ENCODE data around the gene CRISP1. TPM values are rescaled to one million over a fixed set of nuclear protein-coding genes. Genes with fewer than 3 reads are reported as not detected.
A peak's percentile ranks its signal among the peaks of the same experiment; 100 is the strongest.
"Not testable (repeated sequence)": the region's sequence is repeated elsewhere in the genome, so short reads cannot be mapped to it uniquely, and the experiment has no call there.

Gene CRISP1, protein sequence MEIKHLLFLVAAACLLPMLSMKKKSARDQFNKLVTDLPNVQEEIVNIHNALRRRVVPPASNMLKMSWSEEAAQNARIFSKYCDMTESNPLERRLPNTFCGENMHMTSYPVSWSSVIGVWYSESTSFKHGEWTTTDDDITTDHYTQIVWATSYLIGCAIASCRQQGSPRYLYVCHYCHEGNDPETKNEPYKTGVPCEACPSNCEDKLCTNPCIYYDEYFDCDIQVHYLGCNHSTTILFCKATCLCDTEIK
- not detected for total RNA-seq
- not detected for polyA plus RNA-seq
- long read RNA-seq, donor 1: 0 reads
- long read RNA-seq, donor 2: 0 reads
- long read RNA-seq, donor 3: 0 reads
- long read RNA-seq, donor 4: 0 reads

DNA sequence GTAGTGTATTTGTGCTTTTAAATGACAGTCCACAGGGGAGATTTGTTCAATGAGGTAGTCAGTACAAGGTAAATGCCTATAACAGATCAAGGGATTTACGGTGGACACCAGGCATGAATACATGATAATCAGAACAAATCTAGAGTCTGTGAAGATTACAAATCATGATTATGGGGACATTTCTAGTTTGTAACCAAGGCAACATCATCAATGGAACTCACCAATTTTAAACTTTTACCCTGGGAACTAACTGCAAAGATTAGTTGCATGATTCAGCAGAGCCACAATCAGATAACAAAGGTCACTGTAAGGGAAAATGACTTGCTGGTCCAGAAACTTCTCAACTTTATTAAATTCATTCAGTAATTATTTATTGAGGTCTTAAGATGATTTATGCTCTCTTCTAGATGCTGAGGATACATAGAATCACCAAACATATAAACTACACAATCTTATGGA lies at the start of gene CRISP1:
CRISP1 (minus strand) TSS at position 51 of the 459 bp plus-strand sequence. CDS start 9,135 bp downstream, outside the sequence.
- 86% methylated on average over 1 of the region's 1 CpG for WGBS
- intact Hi-C loops (cut with DNase I): no loop called here
- H3K4me1 ChIP-seq (ENCODE audit: control insufficient read depth, insufficient read depth, low read length): no peaks in the 10 kb centered on the region
- no peaks in the 10 kb centered on the region for H3K27me3 ChIP-seq (ENCODE audit: control insufficient read depth, insufficient read depth)
- DNase-seq: no peak
- H3K27ac ChIP-seq (ENCODE audit: low read length): no peak within 1 kb of the TSS
- no peak within 1 kb of the TSS for H3K4me3 ChIP-seq (ENCODE audit: low read length)
- H3K9me3 ChIP-seq (ENCODE audit: control insufficient read depth, low read length): no peaks in the 10 kb centered on the region
- no peak for ATAC-seq

DNA sequence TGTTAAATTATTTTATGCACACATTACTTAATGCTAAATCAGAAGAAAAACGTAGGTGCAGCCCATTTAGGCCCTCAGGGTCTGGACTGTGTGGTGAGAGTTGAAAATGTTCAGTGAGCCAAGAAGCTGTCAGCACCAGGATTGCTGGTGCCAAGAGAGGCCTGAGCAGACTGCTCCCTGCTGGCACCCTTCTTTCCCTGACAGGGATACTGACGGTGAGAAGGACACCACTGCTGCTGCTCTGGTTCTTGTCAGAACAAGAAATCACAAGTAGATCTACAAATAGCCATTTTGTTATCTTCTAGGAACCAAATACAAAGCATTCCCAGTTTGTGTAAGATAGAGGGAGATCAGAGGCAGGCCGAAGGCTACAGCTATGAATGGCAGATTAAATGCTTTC lies 48.7 kb upstream of the CRISP1 start:
- H3K27me3 ChIP-seq (ENCODE audit: control insufficient read depth, insufficient read depth): no peaks in the 10 kb centered on the region
- H3K4me1 ChIP-seq (ENCODE audit: control insufficient read depth, insufficient read depth, low read length): no peaks in the 10 kb centered on the region
- WGBS: 18% methylated on average over 3 of the region's 3 CpGs
- DNase-seq (peak; percentile 31 to 62 (median 53)), ATAC-seq (peak; percentile 93 to 95)
- no peak overlapping the region for H3K4me3 ChIP-seq (ENCODE audit: low read length)
- intact Hi-C loops (cut with DNase I): no loop called here
- no peaks in the 10 kb centered on the region for H3K9me3 ChIP-seq (ENCODE audit: control insufficient read depth, low read length)
- no peak overlapping the region for H3K27ac ChIP-seq (ENCODE audit: low read length)

DNA sequence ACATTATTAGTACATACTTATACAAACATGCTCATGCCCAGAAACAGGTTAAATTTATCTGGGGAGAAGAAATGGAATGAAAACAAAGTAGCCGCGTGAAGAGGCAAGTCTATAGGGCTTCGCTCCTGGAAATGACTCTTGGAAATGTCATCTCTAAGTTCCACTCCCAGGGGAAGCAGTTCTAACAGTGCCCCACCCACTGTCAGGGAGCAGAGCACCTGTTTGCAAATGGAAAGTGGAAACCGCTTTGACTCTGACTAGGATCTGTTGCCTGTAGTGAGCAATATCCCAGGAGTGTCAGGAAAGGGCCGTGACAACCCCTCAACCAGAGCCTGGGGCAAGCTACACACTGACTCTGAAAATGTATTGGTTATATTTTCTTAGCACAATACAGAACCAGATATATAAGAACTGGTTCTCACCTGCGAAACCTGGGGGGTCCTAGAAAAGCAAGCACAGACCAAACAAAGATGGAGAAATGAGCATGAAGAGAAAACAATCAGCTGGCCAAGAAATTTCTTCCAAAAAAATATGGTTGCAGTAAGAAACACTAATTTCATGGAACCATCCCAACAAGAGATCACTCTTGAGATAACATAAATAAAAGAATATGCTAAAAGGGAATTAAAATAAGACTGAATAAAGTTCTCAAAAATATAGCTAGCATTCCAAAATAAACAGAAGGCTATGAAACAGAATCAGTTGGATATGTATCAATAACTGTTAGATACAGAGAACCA lies 47.5 kb upstream of the CRISP1 start:
- WGBS: 67% methylated on average over 6 of the region's 6 CpGs
- no peaks in the 10 kb centered on the region for H3K9me3 ChIP-seq (ENCODE audit: control insufficient read depth, low read length)
- no peak overlapping the region for H3K4me3 ChIP-seq (ENCODE audit: low read length)
- ATAC-seq: no peak
- no peak for DNase-seq
- intact Hi-C loops (cut with DNase I): no loop called here
- no peak overlapping the region for H3K27ac ChIP-seq (ENCODE audit: low read length)
- H3K4me1 ChIP-seq (ENCODE audit: control insufficient read depth, insufficient read depth, low read length): no peaks in the 10 kb centered on the region
- H3K27me3 ChIP-seq (ENCODE audit: control insufficient read depth, insufficient read depth): no peaks in the 10 kb centered on the region

DNA sequence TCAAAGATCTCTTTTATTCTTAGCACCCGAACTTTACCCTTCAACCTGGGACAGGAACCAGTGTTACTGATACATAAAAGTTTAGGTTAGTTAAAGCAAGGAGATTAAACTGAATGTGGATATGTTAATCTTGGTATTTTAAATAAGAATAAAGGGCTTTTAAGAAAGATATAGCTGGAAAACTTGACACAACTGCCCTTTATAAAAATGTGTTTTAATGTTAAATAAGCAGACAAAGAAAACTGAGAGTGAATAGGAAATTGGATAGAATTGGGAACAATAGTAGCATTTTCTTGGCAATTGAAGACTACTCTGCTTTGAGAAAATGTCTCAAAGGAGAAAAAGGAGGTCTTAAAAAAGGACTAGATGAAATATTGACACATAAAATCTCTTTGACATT lies 45.9 kb upstream of the CRISP1 start:
- no peaks in the 10 kb centered on the region for H3K27me3 ChIP-seq (ENCODE audit: control insufficient read depth, insufficient read depth)
- DNase-seq (no peak), ATAC-seq (no peak)
- no peaks in the 10 kb centered on the region for H3K9me3 ChIP-seq (ENCODE audit: control insufficient read depth, low read length)
- no peak overlapping the region for H3K4me3 ChIP-seq (ENCODE audit: low read length)
- 69% methylated on average over 1 of the region's 1 CpG for WGBS
- no peak overlapping the region for H3K27ac ChIP-seq (ENCODE audit: low read length)
- intact Hi-C loops (cut with DNase I): no loop called here
- H3K4me1 ChIP-seq (ENCODE audit: control insufficient read depth, insufficient read depth, low read length): no peaks in the 10 kb centered on the region

DNA sequence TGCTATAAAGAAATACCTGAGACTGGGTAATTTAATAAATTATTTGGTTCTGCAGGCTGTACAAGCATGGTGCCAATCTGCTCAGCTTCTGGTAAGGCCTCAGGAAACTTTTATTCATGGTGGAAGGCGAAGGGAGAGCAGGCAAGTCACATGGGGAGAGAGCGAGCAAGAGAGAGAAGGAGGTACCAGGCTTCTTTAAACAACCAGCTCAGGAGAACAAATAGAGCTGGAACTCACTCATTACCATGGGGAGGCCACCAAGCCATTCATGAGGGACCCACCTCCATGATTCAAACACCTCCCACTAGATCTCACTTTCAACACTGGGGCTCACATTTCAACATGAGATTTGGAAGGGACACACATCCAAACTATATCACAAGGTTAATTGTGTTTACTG lies 44.9 kb upstream of the CRISP1 start:
- Histone ChIP-seq H3K27me3 (ENCODE audit: control insufficient read depth, insufficient read depth) (no peaks in the 10 kb centered on the region), H3K4me3 (ENCODE audit: low read length) (no peak overlapping the region), H3K9me3 (ENCODE audit: control insufficient read depth, low read length) (no peaks in the 10 kb centered on the region), H3K4me1 (ENCODE audit: control insufficient read depth, insufficient read depth, low read length) (no peaks in the 10 kb centered on the region), H3K27ac (ENCODE audit: low read length) (no peak overlapping the region)
- DNase-seq: no peak
- intact Hi-C loops (cut with DNase I): no loop called here
- WGBS: 81% methylated on average over 2 of the region's 2 CpGs
- no peak for ATAC-seq

DNA sequence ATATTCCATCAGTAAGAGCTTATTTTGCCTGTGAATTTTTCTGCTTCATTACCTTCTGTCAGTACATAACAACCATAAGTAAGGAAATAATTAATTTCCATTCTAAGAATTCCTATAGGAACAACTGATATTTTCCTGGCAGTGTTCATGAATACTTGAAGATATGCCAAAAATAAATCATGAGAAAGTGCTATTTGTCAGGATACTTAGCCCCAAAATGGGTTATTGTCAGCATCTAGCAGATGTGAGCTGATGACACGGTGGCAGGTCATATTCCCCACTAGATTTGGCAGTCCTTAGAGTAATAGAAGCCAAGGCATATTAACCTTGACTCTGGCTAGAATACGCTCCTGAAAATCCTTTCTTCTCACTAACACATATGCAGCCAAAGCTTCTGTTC lies 43.2 kb upstream of the CRISP1 start:
- Histone ChIP-seq H3K9me3 (ENCODE audit: control insufficient read depth, low read length) (no peaks in the 10 kb centered on the region), H3K4me3 (ENCODE audit: low read length) (no peak overlapping the region), H3K4me1 (ENCODE audit: control insufficient read depth, insufficient read depth, low read length) (no peaks in the 10 kb centered on the region), H3K27ac (ENCODE audit: low read length) (no peak overlapping the region), H3K27me3 (ENCODE audit: control insufficient read depth, insufficient read depth) (no peaks in the 10 kb centered on the region)
- no peak for DNase-seq
- WGBS: 19% methylated on average over 2 of the region's 2 CpGs
- intact Hi-C loops (cut with DNase I): no loop called here
- ATAC-seq: peak in 1 of 2 donors; percentile 63

DNA sequence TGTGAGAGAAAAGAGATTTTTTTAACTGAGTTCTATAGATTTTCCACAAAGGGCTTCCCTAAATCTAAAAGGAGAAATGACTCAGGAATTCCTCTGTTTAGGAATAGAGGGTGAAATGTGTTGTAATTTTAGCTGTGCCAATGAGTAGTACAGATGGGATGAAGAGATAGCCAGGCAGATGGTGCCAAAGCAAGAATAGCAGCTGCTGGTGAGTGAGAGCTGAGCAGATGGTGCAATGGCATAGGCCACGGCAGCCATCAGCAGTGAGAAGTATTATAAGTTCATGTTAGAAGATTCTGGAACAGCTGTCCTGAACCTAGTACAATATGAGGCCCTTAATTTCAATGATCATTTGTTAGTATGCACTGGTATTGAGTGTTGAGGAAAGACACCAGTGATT lies 40.2 kb upstream of the CRISP1 start:
- 27% methylated on average over 1 of the region's 1 CpG for WGBS
- H3K9me3 ChIP-seq (ENCODE audit: control insufficient read depth, low read length): no peaks in the 10 kb centered on the region
- H3K27ac ChIP-seq (ENCODE audit: low read length): no peak overlapping the region
- intact Hi-C loops (cut with DNase I): no loop called here
- peak; percentile 61 to 76 for ATAC-seq
- DNase-seq: no peak
- H3K4me1 ChIP-seq (ENCODE audit: control insufficient read depth, insufficient read depth, low read length): no peaks in the 10 kb centered on the region
- no peak overlapping the region for H3K4me3 ChIP-seq (ENCODE audit: low read length)
- no peaks in the 10 kb centered on the region for H3K27me3 ChIP-seq (ENCODE audit: control insufficient read depth, insufficient read depth)

DNA sequence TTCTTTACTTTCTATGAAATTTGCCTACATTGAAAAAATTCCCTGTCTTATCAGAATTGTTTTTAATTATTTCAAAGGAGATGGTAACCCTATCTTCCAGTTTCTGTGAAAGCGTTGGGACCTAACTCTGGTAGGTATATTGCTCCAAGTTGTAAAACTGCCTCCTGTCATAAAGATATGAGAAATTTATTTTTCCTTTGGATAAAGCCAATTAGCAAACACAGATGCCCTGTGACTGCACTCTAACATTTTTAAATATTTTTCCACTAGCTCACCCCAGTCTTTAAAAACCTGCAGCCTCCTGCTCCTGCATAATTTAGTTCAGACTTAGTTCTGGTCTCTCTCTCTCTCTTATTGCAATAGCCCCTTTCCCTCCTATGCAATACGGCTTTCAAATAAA lies 39.0 kb upstream of the CRISP1 start:
- Histone ChIP-seq H3K4me1 (ENCODE audit: control insufficient read depth, insufficient read depth, low read length) (no peaks in the 10 kb centered on the region), H3K27ac (ENCODE audit: low read length) (no peak overlapping the region), H3K4me3 (ENCODE audit: low read length) (no peak overlapping the region), H3K27me3 (ENCODE audit: control insufficient read depth, insufficient read depth) (no peaks in the 10 kb centered on the region), H3K9me3 (ENCODE audit: control insufficient read depth, low read length) (no peaks in the 10 kb centered on the region)
- whole genome bisulfite sequencing: 76% methylated on average over 2 of the region's 2 CpGs
- no peak for DNase-seq
- no peak for ATAC-seq
- intact Hi-C loops (cut with DNase I): no loop called here

DNA sequence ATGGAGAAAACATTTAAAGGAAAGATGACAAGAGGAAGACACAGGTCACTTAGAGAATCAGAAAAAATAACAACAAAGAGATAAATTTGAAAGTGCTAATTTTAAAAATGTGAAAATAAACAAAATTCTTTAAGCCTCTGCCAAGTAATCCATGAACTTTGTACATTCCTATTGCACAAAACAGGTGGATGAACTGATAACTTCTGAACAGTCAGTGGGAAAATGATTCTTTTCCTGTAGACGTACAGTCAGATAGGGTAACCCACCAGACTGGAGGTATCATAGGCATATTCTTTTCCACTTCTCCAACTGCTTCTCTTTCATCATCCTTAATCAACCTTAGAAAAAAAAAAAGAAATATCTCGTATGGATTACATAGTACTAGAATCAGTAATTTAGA lies 36.5 kb upstream of the CRISP1 start:
- ATAC-seq: no peak
- Histone ChIP-seq H3K9me3 (ENCODE audit: control insufficient read depth, low read length) (no peaks in the 10 kb centered on the region), H3K27ac (ENCODE audit: low read length) (no peak overlapping the region), H3K4me1 (ENCODE audit: control insufficient read depth, insufficient read depth, low read length) (no peaks in the 10 kb centered on the region), H3K27me3 (ENCODE audit: control insufficient read depth, insufficient read depth) (no peaks in the 10 kb centered on the region), H3K4me3 (ENCODE audit: low read length) (no peak overlapping the region)
- intact Hi-C loops (cut with DNase I): no loop called here
- WGBS: 55% methylated on average over 2 of the region's 2 CpGs
- no peak for DNase-seq

DNA sequence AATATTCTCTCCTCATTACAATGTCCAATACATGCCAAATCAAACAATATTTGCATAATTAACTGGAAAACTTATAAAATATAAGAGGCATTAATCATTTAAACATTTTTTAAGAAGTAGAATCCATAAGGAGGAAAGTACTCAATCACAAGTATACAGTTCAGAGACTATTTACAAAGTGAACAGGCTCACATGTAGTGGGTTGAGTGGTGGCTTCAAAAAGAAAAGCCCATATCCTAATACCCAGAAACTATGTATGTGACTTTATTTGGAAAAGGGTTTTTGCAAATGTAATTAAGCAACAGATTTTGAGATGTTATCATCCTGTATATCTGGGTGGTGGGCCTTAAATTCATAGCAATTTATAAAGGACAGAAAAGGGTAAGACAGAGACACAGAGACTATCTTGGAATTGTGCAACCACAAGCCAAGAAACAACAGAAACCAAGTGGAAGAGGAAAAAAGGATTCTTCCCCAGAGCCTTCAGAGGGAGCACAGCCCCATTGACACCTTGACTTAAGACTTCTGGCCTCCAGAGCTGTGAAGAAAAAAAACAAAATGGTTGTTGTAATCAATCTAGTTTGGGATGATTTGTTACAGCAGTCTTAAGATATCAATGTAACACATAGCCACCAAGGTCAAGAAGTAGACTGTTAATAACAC lies 32.7 kb upstream of the CRISP1 start:
- intact Hi-C loops (cut with DNase I): no loop called here
- Histone ChIP-seq H3K4me1 (ENCODE audit: control insufficient read depth, insufficient read depth, low read length) (no peaks in the 10 kb centered on the region), H3K4me3 (ENCODE audit: low read length) (no peak overlapping the region), H3K9me3 (ENCODE audit: control insufficient read depth, low read length) (no peaks in the 10 kb centered on the region), H3K27me3 (ENCODE audit: control insufficient read depth, insufficient read depth) (no peaks in the 10 kb centered on the region), H3K27ac (ENCODE audit: low read length) (no peak overlapping the region)
- DNase-seq (no peak), ATAC-seq (no peak)

DNA sequence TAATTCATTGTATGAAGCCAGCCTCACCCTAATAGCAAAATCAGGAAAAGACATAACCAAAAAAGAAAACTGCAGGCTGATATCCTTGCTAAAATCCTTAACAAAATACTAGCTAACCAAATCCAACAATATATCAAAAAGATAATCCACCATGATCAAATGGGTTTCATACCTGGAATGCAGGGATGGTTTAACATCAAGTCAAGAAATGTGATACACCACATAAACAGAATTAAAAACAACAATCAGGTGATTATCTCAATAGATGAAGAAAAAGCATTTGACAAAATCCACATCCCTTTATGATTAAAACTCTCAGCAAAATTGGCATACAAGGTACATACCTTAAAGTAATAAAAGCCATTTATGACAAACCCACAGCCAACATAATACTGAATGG lies 29.2 kb upstream of the CRISP1 start:
- ATAC-seq; H3K27me3 ChIP-seq (ENCODE audit: control insufficient read depth, insufficient read depth); H3K27ac ChIP-seq (ENCODE audit: low read length); intact Hi-C loops (cut with DNase I); H3K4me3 ChIP-seq (ENCODE audit: low read length); H3K4me1 ChIP-seq (ENCODE audit: control insufficient read depth, insufficient read depth, low read length); H3K9me3 ChIP-seq (ENCODE audit: control insufficient read depth, low read length); DNase-seq: not testable (repeated sequence)
